ENCODE data around the gene SPDYE1.

The SPDYE1 gene

DNA sequence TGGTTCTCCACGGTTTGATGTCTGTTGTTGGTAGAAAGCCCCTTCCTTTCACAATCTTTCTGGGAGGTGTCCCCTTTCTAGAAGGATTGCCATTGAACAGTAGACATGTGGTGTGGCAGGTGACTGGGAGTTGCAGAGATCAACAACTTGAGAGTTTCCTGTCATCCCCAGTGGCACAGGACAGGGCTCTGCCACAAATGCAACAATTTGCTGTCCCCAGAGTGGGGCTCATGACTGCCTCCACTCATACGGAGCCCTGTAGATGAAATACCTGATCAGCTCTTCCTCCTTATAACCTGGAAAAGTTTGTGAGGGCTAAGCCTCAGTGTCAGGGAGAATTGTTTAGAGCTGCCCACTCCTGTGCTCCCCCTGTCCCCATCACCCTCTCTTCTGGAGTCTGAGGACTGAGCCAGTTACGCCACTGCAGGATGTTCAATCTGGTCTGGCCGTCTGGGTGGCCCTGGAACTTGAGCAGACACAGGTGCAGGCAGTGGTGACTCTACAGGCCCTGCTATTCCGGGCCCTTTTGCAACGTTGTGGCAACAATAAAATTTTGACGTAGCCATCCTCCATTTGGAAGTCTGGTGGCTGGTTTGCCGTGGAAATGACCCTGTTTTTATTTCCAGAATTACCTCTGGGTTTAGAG is 53.3 kb downstream of the SPDYE1 start:
- no peak overlapping the region for H3K4me2 ChIP-seq (ENCODE audit: low read length)
- peaks cover 17% of the 10 kb centered on the region for H3K4me1 ChIP-seq (ENCODE audit: insufficient read depth, low read length, severe bottlenecking)
- H3K9me2 ChIP-seq (ENCODE audit: low read depth, low read length): no peaks in the 10 kb centered on the region
- H3K27ac ChIP-seq (ENCODE audit: low read depth, low read length, poor library complexity, severe bottlenecking): no peak overlapping the region
- H3K9me3 ChIP-seq (ENCODE audit: low read length): no peaks in the 10 kb centered on the region
- no peaks in the 10 kb centered on the region for H4K20me1 ChIP-seq (ENCODE audit: insufficient read depth, low read length)
- peaks cover 24% of the 10 kb centered on the region for H3K79me2 ChIP-seq (ENCODE audit: insufficient read depth, low read length)
- H3K27me3 ChIP-seq (ENCODE audit: insufficient read depth, low read length): no peaks in the 10 kb centered on the region
- no peak overlapping the region for H2AFZ ChIP-seq (ENCODE audit: low read length)
- peaks cover 81% of the 10 kb centered on the region for H3K36me3 ChIP-seq (ENCODE audit: insufficient read depth, low read length)
- H3F3A ChIP-seq (ENCODE audit: insufficient read depth, low read length): no peaks in the 10 kb centered on the region
- H3K9ac ChIP-seq (ENCODE audit: low read length): no peak overlapping the region
- H3K4me3 ChIP-seq (ENCODE audit: low read depth, low read length, poor library complexity, severe bottlenecking): no peak overlapping the region
- TF ChIP-seq, protein P1, sequence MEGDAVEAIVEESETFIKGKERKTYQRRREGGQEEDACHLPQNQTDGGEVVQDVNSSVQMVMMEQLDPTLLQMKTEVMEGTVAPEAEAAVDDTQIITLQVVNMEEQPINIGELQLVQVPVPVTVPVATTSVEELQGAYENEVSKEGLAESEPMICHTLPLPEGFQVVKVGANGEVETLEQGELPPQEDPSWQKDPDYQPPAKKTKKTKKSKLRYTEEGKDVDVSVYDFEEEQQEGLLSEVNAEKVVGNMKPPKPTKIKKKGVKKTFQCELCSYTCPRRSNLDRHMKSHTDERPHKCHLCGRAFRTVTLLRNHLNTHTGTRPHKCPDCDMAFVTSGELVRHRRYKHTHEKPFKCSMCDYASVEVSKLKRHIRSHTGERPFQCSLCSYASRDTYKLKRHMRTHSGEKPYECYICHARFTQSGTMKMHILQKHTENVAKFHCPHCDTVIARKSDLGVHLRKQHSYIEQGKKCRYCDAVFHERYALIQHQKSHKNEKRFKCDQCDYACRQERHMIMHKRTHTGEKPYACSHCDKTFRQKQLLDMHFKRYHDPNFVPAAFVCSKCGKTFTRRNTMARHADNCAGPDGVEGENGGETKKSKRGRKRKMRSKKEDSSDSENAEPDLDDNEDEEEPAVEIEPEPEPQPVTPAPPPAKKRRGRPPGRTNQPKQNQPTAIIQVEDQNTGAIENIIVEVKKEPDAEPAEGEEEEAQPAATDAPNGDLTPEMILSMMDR (IDR thresholded peaks at IDR 0.05; ENCODE audit: low read length): no peak
- no peak for TF ChIP-seq EZH2 (IDR thresholded peaks at IDR 0.05; ENCODE audit: borderline replicate concordance, low read length)

DNA sequence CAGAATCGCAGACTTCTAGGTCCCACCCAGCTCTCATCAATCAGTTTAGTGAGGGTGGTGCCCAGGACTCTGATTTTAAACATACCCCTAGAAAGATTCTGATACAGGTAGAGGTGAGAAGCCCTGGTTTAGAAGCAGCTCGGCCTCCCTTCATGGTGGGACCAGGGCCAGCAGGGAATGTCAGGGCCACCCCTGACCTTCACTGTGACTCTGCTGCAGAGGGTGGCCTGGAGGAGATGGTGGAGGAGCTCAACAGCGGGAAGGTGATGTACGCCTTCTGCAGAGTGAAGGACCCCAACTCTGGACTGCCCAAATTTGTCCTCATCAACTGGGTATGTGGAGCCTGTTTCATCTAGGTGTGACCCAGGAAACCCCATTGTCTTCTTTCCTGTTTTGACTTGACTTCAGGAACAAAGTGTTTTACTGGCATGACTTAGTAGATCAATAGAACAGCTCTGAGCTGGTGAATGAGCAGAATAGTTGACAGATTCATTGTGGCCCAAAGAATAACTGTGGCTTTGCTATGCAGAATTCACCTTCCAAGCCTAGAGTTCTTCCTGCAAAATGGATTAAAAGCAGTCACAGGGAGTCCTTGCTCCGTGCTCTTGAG is 54.0 kb downstream of the SPDYE1 start:
- Histone ChIP-seq H3K9me2 (ENCODE audit: low read depth, low read length) (no peaks in the 10 kb centered on the region), H3K36me3 (ENCODE audit: insufficient read depth, low read length) (peaks cover 83% of the 10 kb centered on the region), H3K9me3 (ENCODE audit: low read length) (no peaks in the 10 kb centered on the region), H3K27ac (ENCODE audit: low read depth, low read length, poor library complexity, severe bottlenecking) (no peak overlapping the region), H3K4me2 (ENCODE audit: low read length) (no peak overlapping the region), H4K20me1 (ENCODE audit: insufficient read depth, low read length) (no peaks in the 10 kb centered on the region), H3K9ac (ENCODE audit: low read length) (no peak overlapping the region), H3K4me1 (ENCODE audit: insufficient read depth, low read length, severe bottlenecking) (peaks cover 10% of the 10 kb centered on the region), H2AFZ (ENCODE audit: low read length) (no peak overlapping the region), H3K27me3 (ENCODE audit: insufficient read depth, low read length) (no peaks in the 10 kb centered on the region), H3F3A (ENCODE audit: insufficient read depth, low read length) (no peaks in the 10 kb centered on the region), H3K79me2 (ENCODE audit: insufficient read depth, low read length) (peaks cover 17% of the 10 kb centered on the region; the same call in 1 of the 2 replicates), H3K4me3 (ENCODE audit: low read depth, low read length, poor library complexity, severe bottlenecking) (no peak overlapping the region)
- TF ChIP-seq EZH2 (IDR thresholded peaks at IDR 0.05; ENCODE audit: borderline replicate concordance, low read length): no peak
- TF ChIP-seq, protein P1 (IDR thresholded peaks at IDR 0.05; ENCODE audit: low read length): no peak

DNA sequence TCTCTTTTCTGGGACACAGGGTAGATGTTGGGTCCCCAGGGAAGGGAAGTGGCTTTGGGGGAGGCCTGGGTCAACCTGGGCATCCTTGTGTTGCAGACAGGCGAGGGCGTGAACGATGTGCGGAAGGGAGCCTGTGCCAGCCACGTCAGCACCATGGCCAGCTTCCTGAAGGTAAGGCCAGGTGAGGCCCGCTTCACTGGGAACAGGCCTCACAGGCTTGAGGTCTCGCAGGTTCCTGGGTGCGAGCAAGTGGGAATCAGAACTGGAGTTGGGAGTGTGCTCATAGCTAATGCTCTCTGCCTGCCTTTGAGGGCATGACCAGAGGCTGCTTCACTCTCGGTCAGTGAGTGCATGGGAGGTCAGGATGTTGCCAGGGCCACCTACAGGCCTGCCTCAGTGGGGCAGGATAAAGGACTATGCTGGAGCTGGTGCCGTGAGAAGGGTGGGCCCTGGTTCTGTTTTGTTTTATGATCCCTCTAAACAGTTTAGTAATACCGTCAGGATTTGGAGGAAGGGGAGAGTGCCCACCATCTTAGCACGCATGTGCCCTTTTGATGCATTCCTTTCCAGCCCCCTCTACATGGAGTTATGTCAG is 55.2 kb downstream of the SPDYE1 start:
- no peaks in the 10 kb centered on the region for H3K27me3 ChIP-seq (ENCODE audit: insufficient read depth, low read length)
- H3K4me3 ChIP-seq (ENCODE audit: low read depth, low read length, poor library complexity, severe bottlenecking): no peak overlapping the region
- TF ChIP-seq, protein P1 (IDR thresholded peaks at IDR 0.05; ENCODE audit: low read length): no peak
- TF ChIP-seq EZH2 (IDR thresholded peaks at IDR 0.05; ENCODE audit: borderline replicate concordance, low read length): no peak
- H3K9me2 ChIP-seq (ENCODE audit: low read depth, low read length): no peaks in the 10 kb centered on the region
- no peaks in the 10 kb centered on the region for H4K20me1 ChIP-seq (ENCODE audit: insufficient read depth, low read length)
- no peaks in the 10 kb centered on the region for H3F3A ChIP-seq (ENCODE audit: insufficient read depth, low read length)
- peaks cover 8% of the 10 kb centered on the region; the same call in 1 of the 2 replicates for H3K79me2 ChIP-seq (ENCODE audit: insufficient read depth, low read length)
- peaks cover 85% of the 10 kb centered on the region for H3K36me3 ChIP-seq (ENCODE audit: insufficient read depth, low read length)
- H2AFZ ChIP-seq (ENCODE audit: low read length): no peak overlapping the region
- no peaks in the 10 kb centered on the region for H3K9me3 ChIP-seq (ENCODE audit: low read length)
- no peak overlapping the region for H3K27ac ChIP-seq (ENCODE audit: low read depth, low read length, poor library complexity, severe bottlenecking)
- H3K4me2 ChIP-seq (ENCODE audit: low read length): no peak overlapping the region
- H3K4me1 ChIP-seq (ENCODE audit: insufficient read depth, low read length, severe bottlenecking): peaks cover 2% of the 10 kb centered on the region
- no peak overlapping the region for H3K9ac ChIP-seq (ENCODE audit: low read length)

Measured in OCI-LY1 (cell line).